HepG2 (cell line): ENCODE measurements around the gene GPRC5B. TPM values are rescaled to one million over a fixed set of nuclear protein-coding genes. Genes with fewer than 3 reads are reported as not detected.

ENCODE experiments used
- ATAC-seq: fragments of 200-7000 bp; cut with Tn5 transposase; 3 replicates; pipeline ENCODE4 v1.9.1; 2020; ENCODE audit warnings: mild to moderate bottlenecking, moderate library complexity
- BruUV-seq: library from RNA; stranded (reverse); fragments of 400-500 nt; replicated peaks from 2 replicates; lab custom pipeline; 2021; lab: Mats Ljungman, UMichigan
- CTCF ChIA-PET: fragments of 300-600 bp; formaldehyde crosslinking; extraction: SDS; loops from one replicate; lab custom pipeline; 2021; ENCODE audit warnings: low total read pairs, inconsistent platforms, low intra/inter-chr PET ratio; lab: Yijun Ruan, JAX
- POLR2A ChIA-PET: fragments of 350-600 bp; sonication (Branson Sonifier 250); formaldehyde crosslinking; loops from one replicate; lab custom pipeline; 2020; ENCODE audit warnings: antibody characterized with exemption, inconsistent platforms; lab: Yijun Ruan, JAX
- DNase-seq: peaks from one replicate; pipeline ENCODE4 v3.0.0-alpha.2; 2015; ENCODE audit warnings: low spot score
- FAIRE-seq: peaks from 3 replicates; lab custom pipeline; 2011; peaks lifted over from hg19 to GRCh38; lab: Jason Lieb, UNC
- H2AFZ ChIP-seq: one replicate; pipeline ENCODE4 v1.6.1; 2011; ENCODE audit warnings: low read length, inconsistent platforms
- H3K27ac ChIP-seq: fragments of 300-600 bp; 3 replicates; pipeline ENCODE4 v1.8.0; 2011; ENCODE audit warnings: mixed run types, mild to moderate bottlenecking, mixed read lengths, low read length, inconsistent platforms; ENCODE audit not compliant: insufficient read depth; ENCODE audit errors: extremely low read length
- H3K27me3 ChIP-seq, 2 experiments: fragments of 200-600 bp in 1 of 2; 2 replicates in 1 of 2; 3 replicates in 1 of 2; pipeline versions ENCODE4 v1.6.0 to v1.8.0; 2011; ENCODE audit warnings: low read length in 2 of 2, mild to moderate bottlenecking in 2 of 2, moderate library complexity in 2 of 2, inconsistent platforms in 1 of 2; ENCODE audit not compliant: insufficient read depth in 2 of 2, control insufficient read depth in 1 of 2
- H3K36me3 ChIP-seq, 2 experiments: fragments of 200-600 bp in 1 of 2; replicated peaks in 1 of 2; 2 replicates in 1 of 2; 3 replicates in 1 of 2; pipeline versions ENCODE4 v1.5.1 to v1.8.0; 2011; ENCODE audit warnings: low read length in 2 of 2, inconsistent platforms in 1 of 2; ENCODE audit not compliant: insufficient read depth in 2 of 2, control insufficient read depth in 1 of 2
- H3K4me1 ChIP-seq: 2 replicates; pipeline ENCODE4 v1.5.1; 2012; ENCODE audit warnings: low read length, inconsistent platforms; ENCODE audit not compliant: insufficient read depth
- H3K4me2 ChIP-seq: 2 replicates; pipeline ENCODE4 v1.6.0; 2011; ENCODE audit warnings: low read depth, low read length, inconsistent platforms
- H3K4me3 ChIP-seq, 3 experiments: fragments of 200-600 bp in 1 of 3; sonication (generic), shearing (Covaris generic) in 1 of 3; replicated peaks in 1 of 3; 2 replicates each; pipeline ENCODE4 v1.5.1; 2011 to 2016; ENCODE audit warnings: low read length in 3 of 3, inconsistent platforms in 2 of 3, low read depth in 2 of 3, mild to moderate bottlenecking in 2 of 3, control low read depth in 1 of 3, mixed read lengths in 1 of 3; ENCODE audit not compliant: insufficient read depth in 1 of 3
- H3K79me2 ChIP-seq: one replicate; pipeline ENCODE4 v1.6.1; 2011; ENCODE audit warnings: low read length, inconsistent platforms; ENCODE audit not compliant: insufficient read depth
- H3K9ac ChIP-seq: 2 replicates; pipeline ENCODE4 v1.6.0; 2011; ENCODE audit warnings: mild to moderate bottlenecking, low read depth, low read length, inconsistent platforms; ENCODE audit not compliant: insufficient read depth
- H3K9me3 ChIP-seq: 2 replicates; pipeline ENCODE4 v1.5.1; 2012; ENCODE audit warnings: mild to moderate bottlenecking, low read length
- H4K20me1 ChIP-seq: 2 replicates; pipeline ENCODE4 v1.6.0; 2011; ENCODE audit warnings: inconsistent platforms, mild to moderate bottlenecking, low read length, moderate library complexity; ENCODE audit not compliant: insufficient read depth
- CCAR2 ChIP-seq: fragments of 200-400 bp; formaldehyde crosslinking; optimal IDR thresholded peaks from 2 replicates; pipeline ENCODE3; 2018; ENCODE audit warnings: low read depth, mild to moderate bottlenecking, low read length, moderate library complexity
- ESRRA ChIP-seq: sonication (generic); formaldehyde crosslinking; IDR thresholded peaks from 2 replicates; pipeline ENCODE4 v1.5.1; 2020; ENCODE audit warnings: mild to moderate bottlenecking, low read depth, missing genetic modification reagents
- HMGXB3 ChIP-seq: sonication (generic); formaldehyde crosslinking; IDR thresholded peaks from 2 replicates; pipeline ENCODE4 v1.4.0; 2020; ENCODE audit warnings: missing genetic modification reagents, borderline replicate concordance
- MAF1 ChIP-seq: sonication (generic); formaldehyde crosslinking; IDR thresholded peaks from 2 replicates; pipeline ENCODE4 v1.5.0; 2020; ENCODE audit warnings: missing genetic modification reagents, borderline replicate concordance
- MTA3 ChIP-seq: sonication (generic); formaldehyde crosslinking; IDR thresholded peaks from 2 replicates; pipeline ENCODE4 v1.4.0; 2020; ENCODE audit warnings: missing genetic modification reagents
- SMARCE1 ChIP-seq: fragments of 450-650 bp; IDR thresholded peaks from 2 replicates; pipeline ENCODE4 v1.6.1; 2017; ENCODE audit warnings: borderline replicate concordance
- XRCC5 ChIP-seq: fragments of 200-400 bp; formaldehyde crosslinking; optimal IDR thresholded peaks from 2 replicates; pipeline ENCODE3; 2017; ENCODE audit warnings: mild to moderate bottlenecking, low read length
- ZKSCAN1 ChIP-seq: fragments of 150-350 bp; IDR thresholded peaks from 2 replicates; pipeline ENCODE4 v1.6.1; 2014; ENCODE audit warnings: low read length
- ZNF232 ChIP-seq: sonication (generic); formaldehyde crosslinking; IDR thresholded peaks from 2 replicates; pipeline ENCODE4 v1.4.0; 2020; ENCODE audit warnings: missing genetic modification reagents, borderline replicate concordance
- ZNF598 ChIP-seq: sonication (generic); formaldehyde crosslinking; IDR thresholded peaks from 2 replicates; pipeline ENCODE4 v1.5.1; 2020; ENCODE audit warnings: mild to moderate bottlenecking, missing genetic modification reagents, borderline replicate concordance
- WGBS: methylation state at CpG from one replicate; pipeline ENCODE4 v1.1.6; 2017; ENCODE audit warnings: low lambda C conversion rate; 5-methylcytosine and 5-hydroxymethylcytosine counted together
- in situ Hi-C: cut with HindIII; loops from 2 replicates; pipeline ENCODE4 v1.10.0; 2017; ENCODE audit warnings: low pct_unique_long_range_greater_than_20kb; ENCODE audit not compliant: extremely low pct_ligation_motif_present
- intact Hi-C: fragments of 100-400 bp; cut with micrococcal nuclease; formaldehyde crosslinking; loops from one replicate; pipeline ENCODE4 v1.10.0; 2022; ENCODE audit not compliant: unreplicated experiment
- polyA plus RNA-seq, 8 experiments: library from polyadenylated mRNA; depleted of rRNA in 3 of 8; stranded (reverse) in 7 of 8; unstranded in 1 of 8; fragments of >200 nt; fragmentation: Illumina TruSeq in 4 of 8; extraction: Trizol in 4 of 8; gene quantifications; 2 replicates each; pipeline versions ENCODE4 v1.2.1 to v1.2.3, GENCODE V29; 2011 to 2016; ENCODE audit warnings: low read depth in 4 of 8, missing spikeins in 1 of 8, mixed read lengths in 1 of 8; ENCODE audit not compliant: insufficient read depth in 1 of 8
- total RNA-seq, 5 experiments: library from RNA; depleted of rRNA; stranded (reverse); fragments of >200 nt; fragmentation: Illumina TruSeq; extraction: Trizol; gene quantifications; 2 replicates each; pipeline ENCODE4 v1.2.3, GENCODE V29; 2016; ENCODE audit warnings: low read depth in 1 of 5
- TF ChIP-seq, protein P1 (sequence below): sonication (generic); formaldehyde crosslinking; IDR thresholded peaks from 2 replicates; pipeline ENCODE4 v1.8.1; 2023; ENCODE audit warnings: mild to moderate bottlenecking, missing genetic modification reagents
- TF ChIP-seq, protein P2 (sequence below): sonication (generic); formaldehyde crosslinking; IDR thresholded peaks from 2 replicates; pipeline ENCODE4 v1.5.0; 2020; ENCODE audit warnings: mild to moderate bottlenecking, missing genetic modification reagents
- TF ChIP-seq, protein P3 (sequence below): sonication (generic); formaldehyde crosslinking; IDR thresholded peaks from 2 replicates; pipeline ENCODE4 v1.4.0; 2020; ENCODE audit warnings: mild to moderate bottlenecking, missing genetic modification reagents

GPRC5B gene
- total and polyA plus RNA-seq, 2 of the 13 experiments (the other 11 are each of a cell fraction or from before 2014, with no cell fraction given): 0.46 to 0.53 TPM

DNA sequence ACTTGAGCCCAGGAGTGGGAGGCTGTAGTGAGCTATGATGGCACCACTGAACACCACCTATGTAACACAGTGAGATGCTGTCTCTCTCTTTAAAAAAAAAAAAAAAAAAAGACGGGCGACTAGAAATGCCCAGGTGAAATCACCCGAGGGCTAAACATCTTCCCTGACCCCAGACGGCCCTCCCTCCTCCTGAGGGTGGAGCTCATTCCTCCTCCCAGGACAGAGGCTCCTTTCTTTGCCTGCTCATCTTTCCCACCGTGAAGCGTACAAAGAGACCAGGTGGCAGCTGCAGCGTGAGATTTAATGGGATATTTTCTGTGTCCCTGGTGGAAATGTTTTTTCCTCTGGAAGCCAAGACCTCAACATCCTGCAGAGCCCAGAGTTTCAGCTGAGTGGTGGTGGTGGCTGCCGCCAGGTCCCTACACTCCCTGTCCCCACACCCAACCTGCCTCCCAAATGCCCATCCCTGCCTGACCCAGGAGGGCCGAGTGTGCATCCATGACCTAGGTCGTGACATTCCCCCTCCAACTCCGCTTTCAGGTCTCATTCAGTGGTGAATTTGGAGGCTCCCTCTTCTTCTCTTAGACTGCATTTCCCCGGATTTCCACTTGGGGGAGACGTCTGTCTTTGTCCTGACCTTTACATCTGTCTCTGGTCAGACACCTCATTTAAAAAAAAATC lies 14.4 kb upstream of the GPRC5B start:
- Histone ChIP-seq H3K9ac (no peak overlapping the region), H2AFZ (no peak overlapping the region), H3K27ac (no peak overlapping the region), H3K79me2 (no peaks in the 10 kb centered on the region), H3K4me2 (no peak overlapping the region), H3K27me3 (peaks cover 0 to 6% of the 10 kb centered on the region in 2 experiments; a peak in 3 of 5 replicates), H3K9me3 (no peaks in the 10 kb centered on the region), H3K4me1 (no peaks in the 10 kb centered on the region), H3K36me3 (no peaks in the 10 kb centered on the region), H3K4me3 (no peak overlapping the region), H4K20me1 (no peaks in the 10 kb centered on the region)
- ATAC-seq (peak; percentile 80), DNase-seq (peak; percentile 66), FAIRE-seq (peak; percentile 89)
- WGBS: 5% methylated on average over 13 of the region's 13 CpGs
- in situ Hi-C loops (loop anchor here (5.0 kb wide), 1 partner anchor 488 kb away; no protein-coding TSS in a partner anchor), intact Hi-C loops (loop anchor here (2.0 kb wide), 1 partner anchor 484 kb away; no protein-coding TSS in a partner anchor)
- ChIA-PET POLR2A (interaction anchor here (0.7 kb wide), 1 partner anchor 8 kb away, joined by 3 read pairs; no protein-coding TSS in a partner anchor), CTCF (interaction anchor here (0.8 to 2.1 kb wide), 5 partner anchors 9 to 486 kb away, joined by 3 to 12 read pairs (median 6); no protein-coding TSS in a partner anchor)
- no TSS peak for BruUV-seq
- TF ChIP-seq MTA3 (CRISPR knock-in tag) (no peak), ESRRA (CRISPR knock-in tag) (no peak), ZNF232 (CRISPR knock-in tag) (0 out of 2 replicates have a peak, but pooled peaks have one; percentile 48), SMARCE1 (no peak), XRCC5 (peak; percentile 38), CCAR2 (no peak), ZKSCAN1 (no peak), HMGXB3 (CRISPR knock-in tag) (no peak), ZNF598 (CRISPR knock-in tag) (no peak), MAF1 (CRISPR knock-in tag) (no peak)
- TF ChIP-seq, protein P1, sequence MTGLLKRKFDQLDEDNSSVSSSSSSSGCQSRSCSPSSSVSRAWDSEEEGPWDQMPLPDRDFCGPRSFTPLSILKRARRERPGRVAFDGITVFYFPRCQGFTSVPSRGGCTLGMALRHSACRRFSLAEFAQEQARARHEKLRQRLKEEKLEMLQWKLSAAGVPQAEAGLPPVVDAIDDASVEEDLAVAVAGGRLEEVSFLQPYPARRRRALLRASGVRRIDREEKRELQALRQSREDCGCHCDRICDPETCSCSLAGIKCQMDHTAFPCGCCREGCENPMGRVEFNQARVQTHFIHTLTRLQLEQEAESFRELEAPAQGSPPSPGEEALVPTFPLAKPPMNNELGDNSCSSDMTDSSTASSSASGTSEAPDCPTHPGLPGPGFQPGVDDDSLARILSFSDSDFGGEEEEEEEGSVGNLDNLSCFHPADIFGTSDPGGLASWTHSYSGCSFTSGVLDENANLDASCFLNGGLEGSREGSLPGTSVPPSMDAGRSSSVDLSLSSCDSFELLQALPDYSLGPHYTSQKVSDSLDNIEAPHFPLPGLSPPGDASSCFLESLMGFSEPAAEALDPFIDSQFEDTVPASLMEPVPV (CRISPR knock-in tag): no peak
- TF ChIP-seq, protein P2, sequence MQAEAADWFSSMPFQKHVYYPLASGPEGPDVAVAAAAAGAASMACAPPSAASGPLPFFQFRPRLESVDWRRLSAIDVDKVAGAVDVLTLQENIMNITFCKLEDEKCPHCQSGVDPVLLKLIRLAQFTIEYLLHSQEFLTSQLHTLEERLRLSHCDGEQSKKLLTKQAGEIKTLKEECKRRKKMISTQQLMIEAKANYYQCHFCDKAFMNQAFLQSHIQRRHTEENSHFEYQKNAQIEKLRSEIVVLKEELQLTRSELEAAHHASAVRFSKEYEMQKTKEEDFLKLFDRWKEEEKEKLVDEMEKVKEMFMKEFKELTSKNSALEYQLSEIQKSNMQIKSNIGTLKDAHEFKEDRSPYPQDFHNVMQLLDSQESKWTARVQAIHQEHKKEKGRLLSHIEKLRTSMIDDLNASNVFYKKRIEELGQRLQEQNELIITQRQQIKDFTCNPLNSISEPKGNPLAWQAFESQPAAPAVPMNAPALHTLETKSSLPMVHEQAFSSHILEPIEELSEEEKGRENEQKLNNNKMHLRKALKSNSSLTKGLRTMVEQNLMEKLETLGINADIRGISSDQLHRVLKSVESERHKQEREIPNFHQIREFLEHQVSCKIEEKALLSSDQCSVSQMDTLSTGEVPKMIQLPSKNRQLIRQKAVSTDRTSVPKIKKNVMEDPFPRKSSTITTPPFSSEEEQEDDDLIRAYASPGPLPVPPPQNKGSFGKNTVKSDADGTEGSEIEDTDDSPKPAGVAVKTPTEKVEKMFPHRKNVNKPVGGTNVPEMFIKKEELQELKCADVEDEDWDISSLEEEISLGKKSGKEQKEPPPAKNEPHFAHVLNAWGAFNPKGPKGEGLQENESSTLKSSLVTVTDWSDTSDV: peak; percentile 79; the same call in 1 of the 2 replicates
- TF ChIP-seq, protein P3, sequence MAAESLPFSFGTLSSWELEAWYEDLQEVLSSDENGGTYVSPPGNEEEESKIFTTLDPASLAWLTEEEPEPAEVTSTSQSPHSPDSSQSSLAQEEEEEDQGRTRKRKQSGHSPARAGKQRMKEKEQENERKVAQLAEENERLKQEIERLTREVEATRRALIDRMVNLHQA (CRISPR knock-in tag): no peak
